ENCODE results near the gene TBL1XR1. TPM values are rescaled to one million over a fixed set of nuclear protein-coding genes. Genes with fewer than 3 reads are reported as not detected.

The TBL1XR1 gene
- total RNA-seq, 1 donor from 2014 or later, result 156 TPM

DNA sequence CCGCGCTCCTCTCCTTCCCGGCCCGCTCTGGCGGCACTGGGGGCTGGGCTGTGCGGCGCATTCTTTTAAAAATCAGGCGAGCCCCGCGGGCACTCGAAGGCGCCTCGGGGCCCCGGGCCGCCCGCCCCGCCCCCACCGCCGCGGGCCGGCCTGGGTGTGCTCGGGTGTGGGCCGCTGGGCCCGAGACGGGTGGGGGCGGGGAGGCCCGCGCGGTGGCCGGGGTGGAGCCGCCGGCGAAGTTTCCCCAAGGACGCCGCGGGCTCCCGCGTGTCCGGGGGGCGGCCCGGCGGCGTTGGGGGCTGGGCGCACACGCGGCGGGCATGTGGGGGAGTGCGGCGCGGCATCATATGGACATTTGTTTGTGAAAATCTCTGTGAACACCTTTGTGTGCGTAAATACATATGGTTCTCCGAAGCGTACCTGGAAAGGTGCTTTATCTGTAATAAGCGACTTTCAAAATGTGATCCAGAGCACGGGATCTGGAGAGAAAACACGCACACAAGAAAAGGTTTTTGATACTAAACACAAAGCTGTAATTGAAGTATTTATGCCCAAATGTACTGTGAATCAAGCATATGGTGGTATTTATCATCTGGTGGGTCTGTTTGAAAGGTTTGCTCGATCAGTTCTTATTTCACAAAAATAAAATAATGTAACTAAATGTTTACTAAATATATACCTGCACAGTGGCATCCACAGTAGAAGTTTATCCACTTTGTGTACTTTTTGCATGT, 612 bp upstream of the TBL1XR1 start:
- Histone ChIP-seq H3K36me3 (no peaks in the 10 kb centered on the region), H3K27ac (peak overlapping the region; percentile 96), H3K4me3 (peak overlapping the region; percentile 71), H3K4me1 (peaks cover 19% of the 10 kb centered on the region), H3K9me3 (no peaks in the 10 kb centered on the region), H3K27me3 (no peaks in the 10 kb centered on the region)
- intact Hi-C loops (cut with DNase I), result loop anchor here (5.0 kb wide), 1 partner anchor 159 kb away; no protein-coding TSS in a partner anchor
- no peak for DNase-seq
- no peak for TF ChIP-seq CTCF (IDR thresholded peaks at IDR 0.05)
- peak; percentile 88 for ATAC-seq

GRCh38 chr3:177196456-177197040, 734 bp downstream of the TBL1XR1 start:
- Histone ChIP-seq H3K4me1 (peaks cover 24% of the 10 kb centered on the region), H3K27me3 (no peaks in the 10 kb centered on the region), H3K9me3 (no peaks in the 10 kb centered on the region), H3K36me3 (no peaks in the 10 kb centered on the region), H3K27ac (peak overlapping the region; percentile 96), H3K4me3 (peak overlapping the region; percentile 71)
- ATAC-seq, result no peak
- no peak for TF ChIP-seq CTCF (IDR thresholded peaks at IDR 0.05)
- intact Hi-C loops (cut with DNase I), result loop anchor here (5.0 kb wide), 1 partner anchor 161 kb away; no protein-coding TSS in a partner anchor
- DNase-seq, result peak; percentile 67

GRCh38 chr3:177196008-177196455, 1.2 kb downstream of the TBL1XR1 start:
- intact Hi-C loops (cut with DNase I), result loop anchor here (5.0 kb wide), 1 partner anchor 161 kb away; no protein-coding TSS in a partner anchor
- H3K4me3 ChIP-seq, result peak overlapping the region; percentile 71
- DNase-seq, result no peak
- no peaks in the 10 kb centered on the region for H3K9me3 ChIP-seq
- no peaks in the 10 kb centered on the region for H3K36me3 ChIP-seq
- TF ChIP-seq CTCF (IDR thresholded peaks at IDR 0.05), result no peak
- peak overlapping the region; percentile 96 for H3K27ac ChIP-seq
- no peaks in the 10 kb centered on the region for H3K27me3 ChIP-seq
- H3K4me1 ChIP-seq, result peaks cover 26% of the 10 kb centered on the region
- no peak for ATAC-seq

- Histone ChIP-seq H3K4me1 (peaks cover 32% of the 10 kb centered on the region), H3K27ac (peak overlapping the region; percentile 96), H3K36me3 (no peaks in the 10 kb centered on the region), H3K9me3 (no peaks in the 10 kb centered on the region), H3K27me3 (no peaks in the 10 kb centered on the region), H3K4me3 (peak overlapping the region; percentile 71)
- DNase-seq, result no peak
- ATAC-seq, result no peak
- intact Hi-C loops (cut with DNase I), result loop anchor here (5.0 kb wide), 1 partner anchor 162 kb away; no protein-coding TSS in a partner anchor
- TF ChIP-seq CTCF (IDR thresholded peaks at IDR 0.05), result no peak
Measured at GRCh38 chr3:177195242-177195991, 1.9 kb downstream of the TBL1XR1 start.

DNA sequence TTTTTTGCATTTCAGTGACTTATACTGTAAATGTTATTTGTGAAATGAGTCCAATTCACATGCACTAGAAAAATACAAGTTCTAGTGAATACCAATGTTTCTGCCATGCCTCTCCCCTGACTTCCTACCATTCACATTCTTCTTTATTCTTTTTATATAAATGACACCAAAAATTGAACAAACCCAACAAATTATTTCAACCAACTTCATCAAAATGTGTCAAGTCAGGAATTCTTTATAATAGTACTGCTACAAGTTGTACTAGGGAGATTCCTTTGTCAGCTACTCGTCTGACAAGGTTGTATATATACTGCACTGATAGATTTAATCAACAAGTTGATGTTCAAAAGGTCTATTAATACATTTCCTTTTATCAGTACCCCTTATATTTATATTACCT, 3.0 kb downstream of the TBL1XR1 start:
- Histone ChIP-seq H3K27me3 (no peaks in the 10 kb centered on the region), H3K9me3 (no peaks in the 10 kb centered on the region), H3K4me1 (peaks cover 32% of the 10 kb centered on the region), H3K4me3 (peak overlapping the region; percentile 71), H3K27ac (peak overlapping the region; percentile 96), H3K36me3 (no peaks in the 10 kb centered on the region)
- ATAC-seq, result no peak
- no peak for TF ChIP-seq CTCF (IDR thresholded peaks at IDR 0.05)
- intact Hi-C loops (cut with DNase I), result no loop called here
- DNase-seq, result no peak
